HG02970 (cell line): ENCODE measurements around the gene EPB41L4B.
"Not testable (repeated sequence)": the region's sequence is repeated elsewhere in the genome, so short reads cannot be mapped to it uniquely, and the experiment has no call there.

Experiments used
- ATAC-seq: cut with Tn5 transposase; IDR thresholded peaks from one replicate; pipeline ENCODE4 v1.9.1; 2021; ENCODE audit warnings: mild to moderate bottlenecking, moderate library complexity, moderate number of reproducible peaks; ENCODE audit not compliant: unreplicated experiment, low FRiP score

EPB41L4B gene

DNA sequence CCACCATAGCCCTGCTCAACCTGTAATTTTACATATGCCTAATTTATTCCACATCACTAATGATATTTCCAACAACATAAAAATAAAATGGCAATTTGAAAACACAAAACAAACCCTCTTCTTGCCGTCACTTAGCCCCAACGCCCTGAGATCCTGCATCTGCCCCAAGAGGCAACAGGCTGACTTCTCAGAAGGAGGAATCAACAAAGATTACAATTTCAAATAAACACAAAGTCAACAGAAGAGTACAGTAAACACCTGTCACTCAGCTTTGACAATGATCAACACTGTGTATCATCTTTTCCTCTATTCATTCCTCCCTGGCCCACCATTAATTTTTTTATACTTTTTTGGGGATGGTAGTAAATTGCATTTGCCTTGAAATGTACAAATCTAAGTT is 19.8 kb downstream of the EPB41L4B start:
- no peak for ATAC-seq

DNA sequence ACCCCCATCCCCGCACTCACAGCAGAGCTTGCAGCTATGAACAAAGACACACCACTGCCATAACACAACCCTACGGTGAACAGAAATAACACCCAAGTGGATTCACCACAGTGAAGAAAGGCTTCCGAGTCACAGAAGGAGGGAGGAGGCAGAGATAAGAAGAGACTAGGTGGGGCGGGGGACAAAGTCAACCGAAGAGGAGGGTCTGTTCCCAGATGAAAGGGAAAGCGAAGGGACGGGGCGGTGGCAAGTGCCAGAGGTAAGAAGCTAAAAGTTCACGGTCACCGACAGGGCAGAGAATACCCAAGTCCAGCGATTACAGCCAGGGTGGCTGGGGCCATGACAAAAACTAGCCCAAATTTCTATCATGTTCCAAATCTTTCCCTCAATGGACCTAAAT is 21.0 kb downstream of the EPB41L4B start:
- no peak for ATAC-seq

DNA sequence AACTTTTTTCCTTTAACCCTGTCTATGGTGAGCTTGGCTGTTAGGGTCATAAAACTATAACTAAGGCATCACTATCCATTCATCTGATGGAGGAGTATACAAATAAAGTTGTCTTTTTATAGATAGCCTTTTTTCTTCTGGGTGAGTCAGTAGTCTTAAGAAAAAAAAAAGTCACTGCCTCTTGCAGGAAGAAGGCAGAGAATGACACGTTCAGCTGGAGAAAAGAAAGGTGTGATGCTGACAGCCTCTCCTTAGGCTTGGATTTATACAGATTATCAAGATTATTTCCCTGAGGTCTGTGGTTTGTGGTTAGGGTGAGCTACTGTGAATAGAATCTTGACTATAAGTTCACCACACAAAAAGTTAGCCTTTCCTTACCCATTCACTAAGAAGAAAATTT is 23.0 kb downstream of the EPB41L4B start:
- ATAC-seq: no peak

DNA sequence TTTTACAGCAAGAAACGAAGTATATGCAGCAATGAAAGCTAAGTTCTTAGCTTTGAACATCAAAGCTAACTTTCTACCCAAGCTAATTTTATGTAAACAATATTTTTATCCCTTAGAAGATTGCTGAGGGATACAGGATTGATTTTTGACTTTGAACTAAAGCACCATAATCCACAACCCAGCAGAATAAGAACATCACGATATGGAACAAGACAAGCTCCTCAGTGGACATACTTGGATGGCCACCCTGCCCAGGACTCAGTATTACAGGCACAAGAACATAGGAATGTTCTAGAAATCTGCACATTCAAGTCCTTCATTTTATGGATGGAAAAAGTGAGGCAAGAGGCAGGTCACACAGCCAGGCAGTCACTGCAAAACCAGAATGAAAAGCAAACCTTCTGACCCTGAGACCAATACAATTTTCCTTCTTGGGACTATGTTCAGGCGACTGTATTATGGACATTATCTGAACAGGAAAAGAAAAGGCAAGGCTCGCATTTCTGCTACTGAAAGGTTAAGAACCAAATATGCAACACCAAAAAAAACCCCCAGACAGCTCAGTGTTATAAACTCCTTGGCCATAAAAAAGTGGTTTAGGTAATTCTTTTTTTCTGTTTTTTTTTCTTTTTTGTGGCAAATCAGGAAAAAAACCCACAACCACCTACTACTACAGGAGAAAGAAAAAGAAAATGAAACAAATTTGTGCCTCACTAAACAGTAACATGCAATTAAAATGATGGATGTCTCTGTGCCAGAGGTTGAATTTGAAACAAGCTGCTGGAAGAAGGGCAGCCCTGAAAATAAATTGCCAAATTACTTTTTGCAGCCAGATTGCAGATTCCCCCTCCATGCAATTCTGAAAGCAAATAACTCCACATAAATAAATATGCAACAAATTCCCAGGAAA is 25.4 kb downstream of the EPB41L4B start:
- ATAC-seq: no peak

DNA sequence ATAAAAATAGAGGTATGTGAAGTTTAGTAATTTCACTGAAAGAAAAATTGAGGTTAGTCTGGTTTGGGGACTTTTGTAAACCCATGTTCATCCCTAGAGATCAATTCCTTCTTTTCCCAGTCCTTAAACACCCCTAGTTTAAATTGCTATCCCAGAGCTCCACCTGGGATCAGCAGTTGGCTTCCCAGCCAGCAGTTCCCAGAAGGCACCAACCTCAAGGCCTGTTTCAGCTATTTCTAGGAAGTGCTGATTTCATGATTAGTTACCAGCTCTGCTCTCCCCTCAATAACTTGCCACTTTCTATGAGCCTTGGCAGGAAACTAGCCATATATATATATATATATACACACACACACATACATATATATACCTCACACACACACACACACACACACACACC is 30.5 kb downstream of the EPB41L4B start:
- ATAC-seq: no peak

DNA sequence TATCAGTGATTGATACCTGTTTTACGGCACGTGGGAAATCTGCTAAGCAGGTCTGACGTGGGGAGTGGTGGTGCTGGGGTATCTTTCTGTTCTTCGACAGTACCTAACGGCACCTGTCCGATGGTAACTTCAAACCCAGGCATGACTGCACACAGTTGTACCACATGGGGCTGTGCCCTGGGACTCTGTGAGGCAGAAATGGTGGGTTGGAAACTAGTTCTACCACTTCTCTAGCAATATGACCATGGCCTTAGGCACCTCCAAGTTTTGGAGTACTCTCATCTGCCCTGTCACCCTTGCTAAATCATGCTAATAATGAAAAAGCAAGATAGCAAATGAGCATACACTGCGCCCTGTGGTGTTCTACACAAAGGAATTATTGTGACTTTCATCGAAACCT is 30.9 kb downstream of the EPB41L4B start:
- no peak for ATAC-seq

DNA sequence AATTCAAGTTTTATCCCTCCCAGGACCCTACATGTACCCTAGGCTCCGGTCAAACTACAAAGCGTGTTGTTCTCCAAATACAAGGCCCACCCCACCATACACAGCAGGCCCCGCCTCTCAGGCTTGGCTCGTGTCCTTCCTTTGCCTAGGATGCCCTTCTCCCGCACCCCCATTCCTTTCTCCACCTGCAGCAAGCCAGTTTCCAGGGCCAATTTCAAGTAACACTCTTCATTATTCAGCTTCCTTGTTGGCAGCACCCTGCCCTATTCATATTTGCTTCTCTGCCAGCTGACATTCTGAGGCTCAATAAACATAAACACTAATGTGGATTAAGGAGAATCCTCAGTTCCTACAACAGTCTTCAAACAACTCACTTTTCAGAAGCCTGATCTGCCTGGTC is 31.7 kb downstream of the EPB41L4B start:
- no peak for ATAC-seq

DNA sequence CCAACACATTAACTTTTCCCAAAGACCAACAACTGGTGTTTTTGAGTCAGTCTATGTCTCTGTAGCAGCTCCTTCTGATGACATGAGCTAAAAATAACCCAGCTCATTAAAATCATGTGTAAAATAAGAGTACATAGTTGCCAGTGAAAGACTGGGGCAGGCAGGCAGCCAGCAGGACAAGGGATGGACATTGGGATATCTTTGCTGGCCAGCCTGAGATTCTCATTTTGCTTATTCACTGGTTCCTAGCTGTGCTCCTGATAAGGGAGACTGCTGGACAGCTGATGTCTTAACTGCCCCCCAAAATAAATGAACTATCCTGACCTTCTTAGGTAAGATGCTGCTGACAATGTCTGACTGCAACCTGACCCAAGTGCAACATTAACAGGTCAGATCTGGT is 33.9 kb downstream of the EPB41L4B start:
- ATAC-seq: no peak

DNA sequence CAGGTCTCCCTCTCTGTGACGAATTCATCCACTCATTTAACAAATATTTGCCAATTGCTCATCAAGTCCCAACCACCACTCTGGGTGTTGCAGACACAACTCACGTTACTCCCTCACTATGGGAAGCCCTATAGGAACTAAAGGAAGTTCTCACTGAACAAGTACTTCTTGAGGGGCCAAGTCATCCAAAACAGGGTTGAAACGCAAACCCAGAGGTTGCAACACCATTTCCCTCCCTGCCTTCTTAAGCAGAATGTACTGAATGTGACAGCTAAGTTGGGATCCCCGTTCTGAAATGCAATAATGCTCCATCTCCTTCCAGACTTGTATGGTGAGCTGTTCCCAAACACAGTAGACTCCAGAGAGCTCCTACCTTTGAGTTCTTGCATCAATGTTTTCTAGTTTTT is 34.3 kb downstream of the EPB41L4B start:
- ATAC-seq: no peak

DNA sequence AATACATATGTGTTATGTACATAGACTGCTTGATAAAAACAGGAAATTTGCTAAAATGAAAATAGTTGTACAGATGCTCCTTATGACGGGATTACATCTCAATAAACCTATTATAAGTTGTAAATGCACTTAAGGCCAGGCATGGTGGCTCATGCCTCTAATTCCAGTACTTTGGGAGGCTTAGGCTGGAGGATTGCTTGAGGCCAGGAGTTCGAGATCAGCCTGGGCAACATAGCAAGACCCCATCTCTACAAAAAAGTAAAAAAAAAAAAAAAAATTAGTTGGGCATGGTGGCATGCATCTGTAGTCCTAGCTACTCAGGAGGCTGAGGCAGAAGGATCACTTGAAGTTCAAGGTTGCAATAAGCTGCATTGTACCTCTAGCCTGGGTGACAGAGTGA is 37.2 kb downstream of the EPB41L4B start:
- not testable (repeated sequence) for ATAC-seq

DNA sequence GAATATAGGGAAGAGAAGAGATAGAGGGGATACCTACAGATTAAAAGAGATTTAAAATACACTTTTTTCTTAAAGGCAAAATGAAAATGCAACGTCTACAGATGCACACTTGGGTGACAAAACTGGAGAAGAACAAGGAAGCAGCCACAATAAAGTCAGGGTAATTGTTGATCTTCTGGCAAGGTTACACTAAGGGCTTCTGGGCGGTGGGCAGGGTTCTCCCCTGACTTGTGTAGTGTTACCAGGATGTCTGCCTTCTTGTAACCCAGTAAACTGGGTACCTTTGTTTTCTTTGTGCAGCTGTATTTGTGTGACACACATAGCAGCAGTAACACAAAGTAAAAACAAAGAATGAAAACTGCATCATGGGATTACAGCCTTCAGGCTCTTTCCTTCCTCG is 37.8 kb downstream of the EPB41L4B start:
- ATAC-seq: no peak

DNA sequence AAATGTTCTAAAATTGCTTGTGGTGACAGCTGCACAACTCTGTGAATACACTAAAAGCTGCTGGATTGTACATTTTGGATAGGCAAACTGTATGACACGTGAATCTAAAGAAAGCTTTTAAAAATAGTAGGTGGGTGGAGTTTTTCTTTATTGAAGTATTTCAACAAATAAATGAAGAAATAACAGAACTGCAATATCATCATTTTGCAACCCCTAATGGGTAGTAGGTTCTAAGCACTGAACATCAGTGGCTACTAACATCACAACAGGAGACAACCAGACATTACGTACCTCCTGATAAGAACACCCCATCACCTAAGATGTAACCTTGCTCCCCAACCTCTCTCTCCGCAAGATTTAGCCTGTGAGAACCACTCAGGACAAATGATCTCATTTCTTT is 38.6 kb downstream of the EPB41L4B start:
- no peak for ATAC-seq

DNA sequence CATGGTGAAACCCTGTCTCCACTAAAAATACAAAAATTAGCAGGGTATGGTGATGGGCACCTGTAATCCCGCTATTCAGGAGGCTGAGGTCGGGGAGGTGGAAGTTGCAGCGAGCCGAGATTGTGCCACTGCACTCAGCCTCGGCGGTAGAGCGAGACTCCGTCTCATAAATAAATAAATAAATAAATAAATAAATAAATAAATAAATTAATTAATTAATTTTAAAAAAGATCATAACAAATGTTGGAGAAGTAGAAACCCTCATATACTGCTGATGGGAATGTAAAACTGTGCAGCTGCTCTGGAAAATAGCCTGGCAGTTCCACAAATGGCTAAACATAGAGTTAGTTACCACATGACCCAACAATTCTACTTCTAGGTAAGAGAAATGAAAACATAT is 39.3 kb downstream of the EPB41L4B start:
- no peak for ATAC-seq

DNA sequence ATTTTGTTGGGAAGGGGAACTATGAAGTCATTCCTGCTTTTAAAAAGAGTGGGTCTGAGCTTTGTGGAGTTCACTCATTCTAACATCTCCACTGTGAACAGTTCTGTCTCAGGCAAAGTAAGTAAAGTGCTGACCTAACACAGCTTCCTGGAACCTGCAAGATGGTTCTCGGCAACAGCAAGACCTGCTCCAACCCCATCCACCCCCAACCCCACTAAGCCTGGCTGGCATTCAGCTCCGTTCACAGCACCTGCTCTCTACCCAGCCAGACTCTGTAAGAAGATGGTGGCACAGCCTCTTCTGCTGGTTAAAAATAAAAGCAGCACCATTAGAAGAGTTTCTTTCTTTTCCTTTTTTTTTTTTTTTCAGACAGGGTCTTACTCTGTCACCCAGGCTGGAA is 42.0 kb downstream of the EPB41L4B start:
- no peak for ATAC-seq

DNA sequence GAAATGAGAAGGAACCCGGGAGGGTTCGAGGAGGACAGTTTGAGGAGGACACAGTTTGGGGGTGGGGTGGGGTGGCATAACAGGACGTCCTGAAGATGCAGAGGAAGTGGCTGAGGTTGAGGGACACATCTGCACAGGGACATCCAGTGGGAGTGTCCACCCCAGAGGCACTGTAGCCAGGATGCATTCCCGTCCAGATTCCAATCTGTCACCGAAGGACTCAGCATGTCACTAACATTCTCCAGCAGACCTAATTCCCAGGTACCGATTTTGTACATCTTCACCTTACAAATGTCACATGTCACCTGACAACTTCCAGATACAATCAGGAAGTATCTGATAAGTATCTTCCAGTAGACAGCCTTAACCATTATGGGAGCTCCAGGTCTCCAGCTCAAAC is 42.6 kb downstream of the EPB41L4B start:
- no peak for ATAC-seq

DNA sequence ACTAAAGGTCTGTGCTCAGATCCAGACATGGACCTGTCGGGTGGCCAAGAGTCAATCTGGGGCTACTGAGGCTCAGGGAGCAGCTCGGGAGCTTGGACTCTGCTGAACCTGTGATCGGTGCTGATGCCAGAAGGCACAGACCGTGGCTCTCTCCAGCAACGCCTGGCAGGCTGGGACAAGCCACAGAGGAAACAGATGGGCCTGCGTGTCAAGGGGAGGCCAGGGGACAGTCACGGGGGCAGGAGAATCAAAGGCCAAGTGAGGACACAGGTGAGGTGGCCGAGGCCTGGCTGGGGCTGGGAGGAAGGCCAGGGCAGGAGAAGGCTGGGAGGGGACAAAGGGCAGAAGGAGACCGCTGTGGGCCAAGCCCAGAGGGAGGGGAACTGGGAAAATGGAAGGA is 43.4 kb downstream of the EPB41L4B start:
- no peak for ATAC-seq

DNA sequence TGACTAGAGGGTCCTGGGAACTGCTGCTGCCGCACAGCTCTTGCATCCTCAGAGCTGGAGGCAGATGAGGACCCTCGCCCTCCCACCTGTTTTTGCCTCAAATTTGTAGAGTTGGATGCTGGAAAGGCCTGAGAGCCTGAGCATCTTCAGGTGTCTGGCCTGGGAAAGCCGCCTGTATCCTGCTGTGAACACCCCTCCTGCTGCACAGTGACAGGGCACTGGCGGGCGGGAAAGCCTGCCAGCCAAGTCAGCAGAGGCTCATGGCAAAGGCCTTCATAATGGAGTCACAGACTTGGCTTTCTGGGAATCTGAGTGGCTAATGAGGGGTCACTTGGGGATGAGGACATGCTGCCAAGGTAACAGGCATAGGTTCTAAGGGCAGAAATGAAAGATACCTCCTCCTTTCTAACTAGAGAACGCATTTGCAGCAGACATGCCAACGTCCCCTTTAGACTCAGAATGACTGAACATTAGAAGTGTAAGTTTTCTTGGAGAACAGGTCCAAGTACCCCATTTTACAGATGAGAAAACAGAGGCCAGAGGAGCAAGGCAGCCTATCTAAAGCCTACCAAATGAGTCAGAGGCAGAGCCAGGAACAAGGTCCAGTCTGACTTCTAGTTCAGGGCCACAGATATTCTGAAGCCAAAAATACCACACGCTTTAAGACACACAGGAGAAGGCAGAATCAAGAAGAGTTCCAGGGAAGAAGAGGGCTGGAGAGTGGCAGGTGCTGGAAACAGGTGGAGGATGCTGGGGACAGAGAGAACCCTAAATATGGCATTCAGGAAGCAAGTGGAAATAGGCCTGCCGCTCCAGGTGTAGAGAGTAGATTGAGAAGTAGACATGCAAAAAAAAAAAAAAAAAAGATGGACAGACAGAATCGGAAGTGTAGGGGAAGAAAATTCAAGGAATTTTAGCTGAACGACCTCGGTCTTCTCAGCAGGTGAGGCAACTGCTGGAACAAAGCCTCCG is 44.1 kb downstream of the EPB41L4B start:
- ATAC-seq: no peak

DNA sequence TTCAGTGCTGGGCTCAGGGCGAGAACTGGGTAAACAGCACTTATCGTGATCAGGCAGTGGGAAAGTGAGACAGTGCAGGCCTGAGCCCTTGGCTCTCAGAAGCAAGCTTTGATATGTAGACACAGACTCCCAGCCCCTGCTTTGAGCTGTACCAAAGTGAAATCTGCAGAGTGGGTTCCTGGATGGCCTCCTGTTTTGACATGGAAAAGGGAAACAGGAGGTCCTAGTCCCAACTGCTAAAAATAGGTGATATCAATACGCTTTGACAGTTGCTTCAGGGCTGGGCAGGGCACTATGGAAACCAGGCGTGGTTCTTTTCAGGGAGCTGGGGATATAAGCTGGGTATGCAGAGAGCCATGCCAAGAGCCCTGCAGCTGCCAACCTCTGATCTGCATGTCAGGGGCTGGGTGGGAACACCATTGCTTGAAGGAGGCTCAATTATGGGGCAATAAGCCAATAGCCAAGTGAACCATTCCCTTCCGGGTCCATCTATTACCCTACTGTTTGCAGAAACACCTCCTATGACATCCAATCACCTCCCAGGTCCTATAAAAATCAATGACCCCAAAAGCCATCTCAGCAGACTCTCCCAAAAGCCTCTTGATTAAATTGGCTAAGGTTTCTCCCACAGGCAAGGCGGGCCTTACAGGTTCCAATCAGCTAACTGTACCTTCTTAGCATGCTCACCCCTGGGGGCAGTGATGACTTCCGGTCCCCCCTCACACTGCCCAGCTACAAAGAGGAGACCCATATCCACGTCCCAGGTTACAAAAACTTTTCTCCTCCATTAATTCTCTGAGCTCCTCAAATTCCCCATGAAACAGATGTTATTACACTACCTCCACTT is 45.8 kb downstream of the EPB41L4B start:
- ATAC-seq: no peak

DNA sequence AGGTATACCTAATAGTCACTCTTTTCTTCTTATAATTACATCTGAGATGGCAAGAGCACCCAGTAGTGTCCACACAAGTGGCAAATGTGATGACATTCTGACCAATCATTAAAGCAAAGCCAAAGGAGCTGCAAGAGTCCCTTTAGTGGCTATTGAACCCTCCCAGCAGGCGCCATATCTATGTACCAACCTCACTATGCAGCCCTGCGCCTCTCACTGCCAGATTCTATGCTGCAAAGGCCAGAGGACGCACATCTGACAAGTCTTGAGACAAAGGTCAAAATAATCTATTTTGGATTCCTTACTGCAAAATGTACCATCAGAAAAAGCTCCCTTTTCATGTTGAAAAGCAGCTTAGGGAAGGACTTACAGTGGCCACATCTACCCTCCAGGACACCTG is 47.0 kb downstream of the EPB41L4B start:
- ATAC-seq: no peak

DNA sequence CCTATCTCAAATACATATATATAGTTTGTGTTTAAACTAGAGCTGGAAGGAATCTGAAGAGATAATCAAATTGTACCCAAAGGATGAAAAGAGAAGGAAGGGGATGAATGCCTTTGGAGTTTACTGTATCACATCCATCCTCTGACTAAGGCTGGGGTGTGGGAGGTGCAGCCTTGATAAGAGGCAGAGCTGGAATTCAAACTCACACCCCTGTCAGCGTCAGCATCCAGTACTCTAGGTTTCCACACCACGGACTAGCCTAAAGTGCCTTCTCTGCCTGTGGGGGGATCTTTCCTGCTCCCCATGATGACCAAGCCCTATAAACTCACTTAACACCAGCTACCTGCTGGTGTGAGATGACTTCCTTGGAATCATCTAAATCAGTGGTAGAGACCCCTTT is 48.1 kb downstream of the EPB41L4B start:
- no peak for ATAC-seq

DNA sequence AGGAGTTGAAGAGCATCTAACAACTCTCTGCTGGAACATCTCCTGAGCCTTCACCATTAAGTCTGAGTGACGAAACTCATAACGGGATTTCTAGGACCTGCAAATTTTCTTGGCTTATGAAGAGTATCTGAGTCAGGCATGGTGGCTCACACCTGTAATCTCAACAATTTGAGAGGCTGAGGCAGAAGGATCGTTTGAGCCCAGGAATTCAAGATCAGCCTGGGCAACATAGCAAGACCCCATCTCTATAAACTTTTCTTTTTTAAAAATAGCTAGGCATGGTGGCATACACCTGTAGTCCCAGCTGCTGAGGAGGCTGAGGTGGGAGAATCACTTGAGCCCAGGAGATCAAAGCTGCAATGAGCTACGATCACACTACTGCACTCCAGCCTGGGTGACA is 48.8 kb downstream of the EPB41L4B start:
- no peak for ATAC-seq
